Fibroblast of skin of back (primary cell): ENCODE results near the gene SNRPA1.
"Not testable (repeated sequence)": the region's sequence is repeated elsewhere in the genome, so short reads cannot be mapped to it uniquely, and the experiment has no call there.

Source experiments
- DNase-seq: peaks from one replicate; pipeline ENCODE4 v3.0.0-alpha.2; 2013

Gene SNRPA1

DNA sequence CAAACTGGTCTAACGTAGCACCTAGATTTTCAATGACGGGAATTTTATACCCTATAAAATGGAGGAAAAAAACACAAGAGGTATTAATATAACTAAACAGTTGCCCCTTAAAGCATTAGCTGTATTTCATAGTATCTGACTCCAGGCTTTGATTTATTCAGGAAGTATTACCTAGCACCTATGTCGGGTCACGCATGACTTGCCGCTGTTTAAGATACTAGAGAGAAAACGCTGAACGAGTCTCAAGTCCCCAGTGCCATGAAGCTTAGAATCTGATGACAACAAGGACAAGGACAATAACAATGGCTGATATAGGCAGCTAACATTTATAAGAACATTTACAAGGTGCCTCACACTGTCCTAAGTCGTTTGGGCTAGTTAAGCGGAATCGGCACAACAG, 1.9 kb downstream of the SNRPA1 start:
- DNase-seq: no peak

- peak; percentile 53 for DNase-seq
Observed at GRCh38 chr15:101288905-101289513, 6.0 kb downstream of the SNRPA1 start.

DNA sequence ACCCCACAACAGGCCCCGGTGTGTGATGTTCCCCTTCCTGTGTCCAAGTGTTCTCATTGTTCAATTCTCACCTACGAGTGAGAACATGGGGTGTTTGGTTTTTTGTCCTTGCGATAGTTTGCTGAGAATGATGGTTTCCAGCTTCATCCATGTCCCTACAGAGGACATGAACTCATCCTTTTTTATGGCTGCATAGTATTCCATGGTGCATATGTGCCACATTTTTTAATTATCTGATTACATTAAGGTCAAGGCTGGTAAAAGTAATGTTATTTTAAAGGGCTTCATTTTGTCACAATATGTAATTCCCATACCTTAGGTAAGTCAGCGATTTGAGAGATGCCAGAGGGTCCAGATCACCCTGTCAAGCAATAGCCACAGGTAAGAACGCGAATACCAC, 7.7 kb downstream of the SNRPA1 start:
- not testable (repeated sequence) for DNase-seq

DNA sequence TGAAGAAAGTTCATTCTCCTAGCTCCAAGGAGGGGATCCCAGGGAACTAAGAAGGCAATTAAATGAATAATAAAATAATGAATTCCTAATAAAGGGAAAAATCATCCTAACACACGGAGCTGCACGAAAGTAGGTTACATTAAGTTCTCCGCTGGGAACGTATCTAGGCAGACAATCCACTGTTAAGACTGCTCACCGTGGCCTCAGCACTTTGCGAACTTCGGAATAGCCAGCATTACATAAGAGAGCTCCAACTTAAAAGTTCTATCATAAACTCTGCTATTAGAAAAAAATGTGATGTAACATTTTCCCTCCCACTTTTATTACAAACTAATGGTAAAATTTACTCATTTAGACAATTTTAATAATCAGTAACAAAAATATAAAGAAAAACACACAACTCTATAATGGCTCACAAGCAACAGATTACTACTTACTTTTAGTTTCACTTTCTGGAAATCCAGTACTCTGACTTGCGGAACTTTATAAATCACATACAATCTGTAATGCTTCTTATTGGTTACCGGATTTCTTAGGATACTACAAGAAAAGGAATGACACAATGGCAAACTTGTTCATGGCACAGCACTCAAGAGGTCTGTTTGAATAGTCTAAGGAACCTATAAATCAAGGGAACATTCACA, 8.5 kb downstream of the SNRPA1 start:
- DNase-seq: no peak

- no peak for DNase-seq
Observed at GRCh38 chr15:101283931-101284330, 11.1 kb downstream of the SNRPA1 start.

GRCh38 chr15:101280007-101280406, 15.0 kb downstream of the SNRPA1 start:
- DNase-seq: no peak

DNA sequence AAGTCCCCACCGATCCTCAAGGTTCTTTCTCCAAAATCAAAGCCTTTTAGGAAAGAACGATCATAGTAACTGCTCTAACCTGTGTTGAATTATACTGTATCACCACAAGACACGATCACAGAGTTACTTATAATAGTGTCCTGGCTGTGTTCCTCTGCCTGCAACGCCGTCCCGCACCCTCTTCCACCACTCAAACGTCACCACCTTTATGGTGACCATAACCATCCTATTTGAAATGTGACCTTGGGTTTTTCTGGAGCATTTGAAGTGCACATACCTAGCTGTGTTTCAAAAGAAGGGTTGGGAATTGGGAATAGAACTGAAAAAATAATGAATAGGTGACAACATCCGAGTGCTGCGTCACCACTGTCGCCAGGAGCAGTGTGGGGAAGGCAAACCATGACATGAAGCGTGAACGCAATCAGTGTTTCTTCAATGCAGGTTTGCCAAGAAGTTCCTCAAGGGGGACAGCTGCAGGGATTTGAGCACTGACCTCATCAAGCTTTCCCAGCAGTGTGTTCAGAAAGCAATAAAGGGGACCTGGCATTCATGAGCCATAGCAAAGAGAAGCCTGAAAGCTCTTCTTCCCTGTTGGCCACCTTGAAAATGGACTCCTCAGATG, 17.0 kb downstream of the SNRPA1 start:
- DNase-seq: no peak

DNA sequence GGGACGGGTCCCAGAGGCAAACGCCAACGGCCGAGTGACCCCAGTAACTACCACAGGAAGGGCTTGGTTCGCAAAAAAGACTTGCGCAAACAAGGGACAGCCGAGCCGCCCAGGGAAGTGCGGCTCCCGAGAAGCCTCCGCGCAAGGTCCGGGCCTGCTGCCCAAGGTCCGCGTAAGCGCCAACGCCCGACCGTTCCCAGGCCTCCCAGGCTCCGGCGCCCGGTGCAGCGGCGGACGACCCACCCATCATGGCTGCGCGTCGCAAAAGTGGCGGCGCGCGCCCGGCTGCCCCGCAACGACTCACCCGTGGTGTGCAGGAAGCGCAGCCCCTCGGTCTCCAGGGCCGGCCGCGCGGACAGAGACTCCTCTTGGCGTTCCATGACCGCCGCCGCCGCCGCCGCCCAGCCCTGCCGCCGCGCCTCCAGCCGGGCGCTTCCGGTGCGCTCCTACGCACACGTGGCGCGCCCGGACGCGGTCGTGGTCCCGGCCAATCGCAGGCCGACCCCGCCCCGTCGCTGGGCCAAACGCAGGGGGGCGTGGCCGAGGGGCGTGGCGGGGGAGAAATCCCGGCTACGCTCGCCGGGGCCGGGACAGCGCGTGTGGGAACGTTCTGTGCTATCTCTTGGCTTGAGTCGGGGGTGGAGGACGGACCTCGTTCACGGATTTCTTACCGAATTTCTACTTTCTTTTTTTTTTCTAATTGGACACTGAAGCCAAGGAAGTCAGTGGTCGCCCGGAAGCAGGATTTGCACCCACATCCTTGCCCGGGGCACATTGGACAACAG, 17.8 kb downstream of the SNRPA1 start, which contains the start of gene SELENOS:
Gene SELENOS, minus strand, starts transcription at position 448 of the 785 bp plus-strand sequence. Its CDS starts 68 bp downstream, at position 380.
- DNase-seq: peak; percentile 90

DNA sequence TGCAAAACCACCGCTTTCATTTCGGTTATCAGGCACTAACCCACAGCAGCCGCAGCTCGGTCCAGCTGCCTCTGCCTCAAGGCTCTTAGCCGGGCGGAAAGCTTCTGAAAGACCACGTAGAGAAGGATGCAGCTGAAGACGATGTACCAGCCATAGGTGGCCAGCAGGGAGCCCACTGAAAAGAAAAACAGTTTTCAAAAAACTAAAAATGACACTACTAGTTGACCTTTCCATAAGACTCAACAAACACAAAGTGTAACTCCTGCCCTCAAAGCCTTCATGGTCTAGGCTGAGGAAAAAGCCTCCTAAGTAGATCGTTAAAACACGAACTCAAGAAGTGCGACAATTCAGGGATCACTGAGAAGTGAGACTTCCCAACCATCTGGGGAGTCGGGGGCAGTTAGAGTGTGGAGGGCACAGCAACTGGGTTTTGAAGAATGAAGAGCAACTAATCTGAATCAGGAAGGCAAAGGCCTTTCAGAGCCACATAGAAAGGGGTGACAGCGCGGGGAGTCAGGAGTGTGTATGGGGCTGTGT, 18.5 kb downstream of the SNRPA1 start:
- peak; percentile 50 for DNase-seq

GRCh38 chr15:101275018-101275417, 20.0 kb downstream of the SNRPA1 start:
- no peak for DNase-seq

GRCh38 chr15:101273534-101273933, 21.5 kb downstream of the SNRPA1 start:
- DNase-seq: no peak

GRCh38 chr15:101272584-101272983, 22.5 kb downstream of the SNRPA1 start:
- no peak for DNase-seq

DNA sequence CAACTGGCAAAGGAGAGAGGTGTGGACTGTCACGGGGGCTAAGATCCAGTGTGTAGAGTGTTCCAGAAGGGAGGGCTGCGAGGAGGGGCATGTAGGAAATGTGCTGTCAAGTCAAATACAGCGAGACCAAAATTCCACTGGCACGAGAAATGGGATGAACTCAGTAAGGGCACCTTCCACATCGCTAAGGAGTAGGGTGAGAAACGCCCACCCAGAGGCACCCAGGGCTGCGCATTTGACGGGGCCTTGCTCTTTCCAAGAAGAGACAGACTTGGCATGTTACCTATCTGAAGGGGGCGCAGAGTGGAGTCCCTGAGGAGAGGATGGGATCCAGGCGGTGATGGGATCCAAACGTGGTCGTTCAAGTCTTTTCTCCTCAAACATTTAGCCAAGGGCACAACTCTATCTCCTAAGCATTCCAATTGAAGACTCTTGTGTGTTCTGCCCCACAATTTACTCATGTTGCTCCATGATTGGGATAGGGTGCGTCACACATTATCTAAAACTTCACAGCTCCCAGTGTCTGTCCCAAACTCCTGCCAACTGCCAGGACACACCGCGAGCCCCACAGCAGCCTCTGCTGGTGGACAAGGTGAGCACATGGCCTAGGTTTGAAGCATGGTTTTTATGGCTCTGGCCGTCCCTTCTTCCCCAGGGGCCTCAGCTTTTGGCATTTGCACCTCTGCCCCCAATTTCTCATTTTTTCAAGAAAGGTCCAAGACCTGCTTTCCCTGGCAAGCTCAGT, 25.4 kb downstream of the SNRPA1 start:
- no peak for DNase-seq

DNA sequence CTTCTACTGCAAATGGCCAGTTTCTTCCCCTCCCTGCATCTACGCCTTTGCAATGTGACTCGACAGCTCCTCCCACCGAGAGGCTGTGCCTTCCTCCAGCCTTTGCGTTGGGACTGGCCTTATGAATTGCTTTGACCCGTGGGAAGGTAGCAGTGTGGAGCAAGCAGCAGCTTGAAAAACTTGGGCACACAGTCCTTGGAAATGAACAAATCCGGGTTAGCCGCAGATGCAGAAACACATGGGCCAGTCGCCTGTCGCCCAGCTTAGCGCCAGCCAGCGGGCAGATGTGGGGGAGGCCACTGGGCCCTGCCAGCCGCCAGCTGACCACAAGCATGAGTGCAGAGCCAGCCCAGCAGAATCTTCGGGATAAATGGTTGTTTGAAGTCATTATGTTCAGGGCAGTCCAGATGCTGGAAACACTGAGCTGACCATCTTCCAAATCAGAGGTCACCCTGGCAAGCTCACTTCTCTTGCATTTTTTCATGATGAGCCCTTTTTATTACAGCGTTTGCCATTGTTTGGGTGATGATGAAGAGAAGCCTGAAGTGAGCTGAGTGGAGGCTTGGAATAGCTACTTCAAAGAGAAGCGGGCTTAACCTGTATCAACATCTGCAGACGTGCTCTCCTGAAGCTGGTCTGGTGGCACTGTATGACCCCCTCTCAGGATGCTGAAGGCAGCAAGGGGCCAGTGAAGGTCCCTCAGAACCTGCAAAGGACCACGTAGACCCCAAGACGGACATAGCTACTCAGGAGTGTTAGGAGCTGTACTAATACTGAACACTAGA, 27.5 kb downstream of the SNRPA1 start:
- DNase-seq: peak; percentile 32

DNA sequence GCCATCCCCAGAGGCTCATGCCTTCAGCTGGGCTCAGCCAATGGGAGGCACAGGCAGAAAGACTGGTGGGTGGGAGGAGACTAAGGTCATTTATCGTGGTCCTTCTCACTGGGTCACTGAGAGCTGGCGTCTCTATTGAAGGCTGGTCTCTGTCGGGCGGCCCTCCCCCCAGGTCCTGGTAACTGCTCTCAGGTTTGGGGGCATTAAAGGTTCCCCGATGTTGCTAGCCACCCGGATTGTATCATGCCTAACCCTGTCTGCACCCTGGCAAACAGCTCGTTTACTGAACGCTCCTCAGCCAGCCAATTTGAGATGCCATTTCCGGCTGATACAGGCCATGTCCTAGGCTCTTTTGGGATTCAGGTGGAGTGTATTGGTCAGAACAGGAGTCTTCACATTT, 28.3 kb downstream of the SNRPA1 start:
- no peak for DNase-seq

DNA sequence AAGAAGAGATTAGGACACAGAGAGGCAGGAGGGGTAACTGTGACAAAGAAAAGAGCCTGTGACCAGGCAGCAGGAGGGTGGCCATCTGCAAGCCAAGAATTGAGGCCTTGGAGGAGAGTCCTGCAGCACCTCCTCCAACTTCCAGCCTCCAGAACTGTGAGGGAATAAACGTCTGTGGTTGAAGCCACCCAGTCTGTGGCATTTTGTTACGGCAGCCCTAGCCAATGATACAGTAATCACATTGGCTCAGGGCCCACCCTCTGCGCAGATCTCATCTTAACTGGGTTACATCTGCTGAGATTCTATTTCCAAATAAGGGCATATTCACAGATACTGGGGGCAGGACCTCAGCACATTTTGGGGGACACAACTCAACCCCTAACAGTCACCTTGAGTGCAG, 29.0 kb downstream of the SNRPA1 start:
- peak; percentile 54 for DNase-seq

- no peak for DNase-seq
Observed at GRCh38 chr15:101264911-101265641, 30.0 kb downstream of the SNRPA1 start.

DNA sequence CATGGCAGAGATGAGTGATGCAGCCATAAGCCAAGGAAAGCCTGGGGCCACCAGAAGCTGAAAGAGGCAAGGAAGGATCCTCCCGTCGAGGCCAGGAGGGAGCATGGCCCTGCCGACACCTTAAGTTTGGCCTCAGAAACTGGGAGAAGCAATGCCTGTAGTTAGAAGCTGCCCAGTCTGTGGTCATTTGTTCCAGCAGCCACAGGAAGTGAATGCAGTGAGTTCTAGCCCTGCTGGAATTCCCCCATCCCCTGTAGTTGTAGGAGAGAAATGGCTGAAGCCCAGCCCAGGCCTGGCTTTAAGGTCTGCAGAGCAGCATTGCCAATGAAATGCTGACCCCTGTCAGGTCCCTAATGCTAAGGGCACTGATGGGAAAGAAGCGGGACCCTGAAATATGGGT, 31.0 kb downstream of the SNRPA1 start:
- no peak for DNase-seq

GRCh38 chr15:101262551-101262950, 32.5 kb downstream of the SNRPA1 start:
- no peak for DNase-seq
